ENCODE results near the gene PLOD3. TPM values are rescaled to one million over a fixed set of nuclear protein-coding genes. Genes with fewer than 3 reads are reported as not detected.

Gene PLOD3
- polyA plus RNA-seq, 10 donors, result 37.4 to 72.9 (median 46.4) TPM

DNA sequence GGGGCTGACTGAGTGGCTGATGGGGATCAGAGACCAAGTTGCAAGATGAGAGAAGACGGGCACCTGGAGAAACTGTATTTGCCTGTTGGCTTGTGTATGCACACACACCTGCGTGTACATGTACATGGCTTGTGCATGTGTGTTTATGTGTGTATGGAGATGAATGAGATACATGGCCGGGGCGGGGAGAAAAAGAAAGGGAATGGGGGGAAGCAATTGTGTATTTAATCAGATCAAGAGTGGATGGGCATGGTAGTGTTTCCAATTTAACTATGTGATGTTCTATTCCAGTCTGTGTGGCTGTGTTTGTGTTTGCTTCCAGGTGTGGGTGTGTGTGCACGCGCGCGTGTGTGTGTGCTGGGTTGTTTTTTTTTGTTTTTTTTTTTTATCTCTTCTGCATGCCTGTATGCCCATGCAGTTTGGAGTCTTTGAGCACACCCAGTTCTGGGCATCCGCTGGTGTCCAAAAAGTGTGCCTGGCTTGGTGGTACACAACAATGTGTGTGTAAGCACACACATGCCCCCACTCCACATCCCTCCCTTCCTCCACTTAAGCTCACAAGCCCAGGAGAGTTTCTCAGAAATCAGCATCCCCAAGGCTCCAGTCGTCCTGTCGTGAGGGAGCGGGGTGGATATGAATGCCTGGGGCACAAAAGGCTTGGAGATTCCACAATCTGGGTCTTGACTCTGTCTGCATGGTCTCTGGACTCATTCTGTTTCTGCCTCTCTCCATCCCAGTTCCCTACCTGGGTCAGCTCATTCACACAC, 49.6 kb downstream of the PLOD3 start:
- no peak for DNase-seq

DNA sequence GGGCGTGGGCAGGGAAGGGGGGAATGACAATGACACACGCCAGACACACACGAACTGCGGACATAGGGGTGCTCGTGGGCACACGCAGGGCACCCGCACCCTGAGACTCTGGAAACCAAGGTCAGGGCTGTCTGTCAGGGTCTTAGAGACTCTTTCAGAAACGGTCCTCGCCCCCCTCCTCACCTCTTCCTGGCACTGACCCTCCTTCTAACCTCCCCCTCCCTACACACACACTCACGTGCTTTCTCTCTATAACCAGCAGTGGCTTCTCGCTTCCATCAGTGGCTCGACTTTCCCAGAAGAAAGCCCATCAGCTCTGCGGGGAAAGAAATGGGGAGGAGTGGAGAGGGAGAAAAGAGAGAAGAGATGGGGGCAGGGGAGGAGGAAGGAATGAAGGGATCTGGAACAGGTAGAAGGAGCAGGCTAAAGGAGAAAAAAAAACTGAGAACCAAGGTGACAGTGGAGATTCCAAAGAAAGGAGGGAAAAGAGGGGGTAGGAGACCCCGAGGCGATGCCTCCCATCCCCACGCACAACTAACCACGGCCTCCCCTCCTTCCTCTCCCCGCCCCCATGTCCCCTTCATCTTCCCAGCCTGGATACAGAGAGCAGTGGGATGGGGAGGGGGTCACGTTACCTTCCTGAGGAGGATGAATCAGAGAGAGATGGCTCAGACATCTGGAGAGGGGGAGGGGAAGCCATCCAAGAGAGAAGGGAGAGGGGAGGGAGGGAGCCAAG, 50.3 kb downstream of the PLOD3 start:
- no peak for DNase-seq

DNA sequence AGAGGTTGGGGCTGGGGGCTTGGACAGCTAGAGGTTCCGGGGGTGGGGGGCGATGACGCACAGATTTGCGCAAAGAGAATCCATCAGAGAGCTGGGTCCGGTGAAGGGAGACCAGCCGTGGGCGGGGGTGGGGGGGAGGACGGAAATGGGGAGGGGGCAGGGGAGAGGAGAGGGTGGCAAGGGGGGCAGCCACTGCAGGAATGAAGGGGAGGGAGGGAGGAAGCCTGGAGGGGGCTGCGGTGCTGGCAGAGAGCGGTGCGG, 50.8 kb downstream of the PLOD3 start:
- no peak for DNase-seq

DNA sequence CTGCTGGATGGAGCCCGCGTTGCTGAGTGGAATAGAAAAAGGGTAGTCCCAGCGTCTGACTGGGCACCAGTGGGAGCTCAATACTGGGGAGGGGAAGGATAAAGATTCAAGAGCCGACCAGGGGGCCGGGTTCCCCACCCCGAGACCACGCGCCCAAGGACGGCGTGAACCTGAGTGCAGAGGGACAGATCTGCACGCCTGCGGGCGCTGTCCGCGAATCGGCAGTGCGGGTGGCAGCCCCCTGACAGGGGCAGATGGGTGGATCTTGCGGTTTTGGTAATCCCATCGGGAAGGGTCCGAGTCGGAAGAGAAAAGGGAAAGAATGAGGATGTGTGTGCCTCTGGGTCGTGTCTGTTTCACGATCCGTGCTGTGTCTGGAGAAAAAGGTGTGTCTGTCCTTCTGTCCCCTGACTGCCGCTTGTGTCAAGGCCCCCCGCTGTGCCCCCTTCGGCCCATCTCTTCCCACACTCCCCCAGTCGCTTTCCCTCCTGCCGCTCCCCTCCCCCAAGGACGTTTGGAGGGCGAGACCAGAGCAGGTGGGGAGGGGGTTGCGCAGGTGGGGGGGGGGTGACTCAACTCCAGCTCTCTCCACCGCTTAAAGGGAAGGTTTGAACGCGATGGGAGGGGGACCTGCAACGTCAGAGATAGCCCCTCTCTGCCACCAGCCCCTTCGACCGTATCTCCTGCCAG, 51.3 kb downstream of the PLOD3 start:
- DNase-seq, result no peak

DNA sequence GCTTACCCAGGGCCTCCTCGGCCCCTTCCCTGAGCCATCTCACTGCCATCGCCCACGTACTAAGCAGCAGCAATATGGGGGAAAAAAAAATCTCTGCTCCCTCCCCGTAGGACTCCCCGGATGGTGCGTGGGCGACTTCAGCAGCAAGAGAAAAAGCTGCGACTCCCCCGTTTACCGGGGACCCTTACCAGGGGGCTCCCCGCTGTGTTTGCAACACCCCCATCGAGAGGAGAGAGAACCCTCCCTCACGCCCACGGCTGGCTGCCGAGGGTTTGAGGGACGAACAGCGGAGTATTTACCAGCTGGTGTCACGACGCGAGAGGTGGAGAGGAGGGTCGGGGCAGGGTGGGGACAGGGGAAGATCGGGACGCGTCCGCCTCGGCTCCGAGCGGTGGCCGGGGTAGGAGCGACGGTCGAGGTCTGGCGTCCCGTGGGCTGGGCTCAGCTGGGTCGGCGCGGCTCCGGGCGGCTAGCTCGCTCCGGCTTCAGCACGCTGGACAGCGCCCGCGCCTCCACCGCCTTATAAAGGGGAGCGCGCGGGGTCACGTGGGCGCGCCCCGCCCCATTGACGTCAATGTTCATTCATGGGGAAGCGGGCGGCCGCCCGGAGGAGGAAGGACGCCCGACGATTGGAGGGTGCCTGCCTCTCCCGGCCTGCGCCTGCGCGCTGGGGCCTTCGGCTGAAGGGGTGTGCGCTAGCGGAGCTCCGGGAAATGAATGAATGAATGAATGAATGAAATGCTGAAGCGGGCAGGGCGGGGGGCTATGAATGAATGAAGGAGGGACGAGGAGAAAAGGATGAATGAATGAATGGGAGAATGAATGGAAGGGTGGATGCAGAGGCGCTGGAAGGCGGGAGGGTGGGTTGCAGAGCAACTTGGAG, 52.1 kb downstream of the PLOD3 start, which contains the start of gene VGF:
Gene VGF, minus strand, starts transcription at position 495 of the 883 bp plus-strand sequence. CDS start 726 bp downstream, outside the sequence.
- peak; percentile 92 to 95 (median 92) for DNase-seq

DNA sequence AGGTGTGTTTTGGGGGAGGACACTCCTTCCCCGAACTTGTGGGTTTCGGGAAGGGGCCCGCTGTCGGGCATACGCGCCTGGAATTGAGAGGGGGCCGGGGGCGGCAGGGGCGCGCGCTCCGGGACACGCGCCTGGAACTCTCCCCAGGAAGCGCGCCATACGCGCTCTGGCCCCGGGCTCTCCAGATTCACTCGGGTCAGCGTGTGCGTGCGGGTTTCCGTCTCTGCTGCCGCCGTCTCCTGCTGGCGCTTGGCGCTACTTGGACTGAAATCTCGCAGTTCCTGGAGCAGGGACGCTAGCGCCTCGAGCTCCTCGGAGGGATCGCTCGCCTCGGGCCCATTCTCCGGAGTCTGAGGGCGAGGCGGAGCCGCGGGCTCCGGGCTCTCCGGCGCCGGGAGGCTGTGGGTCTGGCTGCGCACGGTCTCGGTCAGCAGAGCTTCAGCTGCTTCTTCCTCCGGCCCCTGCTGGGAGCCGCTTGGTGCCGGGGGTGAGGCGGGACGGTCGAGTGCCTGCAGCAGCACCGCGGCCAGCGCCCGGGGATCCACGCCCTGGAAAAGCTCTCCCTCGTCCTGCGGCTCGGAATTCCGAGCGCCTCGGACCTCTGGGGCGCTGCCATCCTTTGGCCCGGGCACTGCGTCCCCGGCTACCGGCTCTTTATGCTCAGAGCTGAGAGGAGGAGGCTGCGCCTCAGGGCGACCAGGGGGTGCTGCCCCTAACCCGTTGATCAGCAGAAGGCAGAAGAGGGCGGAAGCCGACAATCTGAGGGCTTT, 53.1 kb downstream of the PLOD3 start:
- peak in 1 of 3 donors; percentile 71 for DNase-seq

DNA sequence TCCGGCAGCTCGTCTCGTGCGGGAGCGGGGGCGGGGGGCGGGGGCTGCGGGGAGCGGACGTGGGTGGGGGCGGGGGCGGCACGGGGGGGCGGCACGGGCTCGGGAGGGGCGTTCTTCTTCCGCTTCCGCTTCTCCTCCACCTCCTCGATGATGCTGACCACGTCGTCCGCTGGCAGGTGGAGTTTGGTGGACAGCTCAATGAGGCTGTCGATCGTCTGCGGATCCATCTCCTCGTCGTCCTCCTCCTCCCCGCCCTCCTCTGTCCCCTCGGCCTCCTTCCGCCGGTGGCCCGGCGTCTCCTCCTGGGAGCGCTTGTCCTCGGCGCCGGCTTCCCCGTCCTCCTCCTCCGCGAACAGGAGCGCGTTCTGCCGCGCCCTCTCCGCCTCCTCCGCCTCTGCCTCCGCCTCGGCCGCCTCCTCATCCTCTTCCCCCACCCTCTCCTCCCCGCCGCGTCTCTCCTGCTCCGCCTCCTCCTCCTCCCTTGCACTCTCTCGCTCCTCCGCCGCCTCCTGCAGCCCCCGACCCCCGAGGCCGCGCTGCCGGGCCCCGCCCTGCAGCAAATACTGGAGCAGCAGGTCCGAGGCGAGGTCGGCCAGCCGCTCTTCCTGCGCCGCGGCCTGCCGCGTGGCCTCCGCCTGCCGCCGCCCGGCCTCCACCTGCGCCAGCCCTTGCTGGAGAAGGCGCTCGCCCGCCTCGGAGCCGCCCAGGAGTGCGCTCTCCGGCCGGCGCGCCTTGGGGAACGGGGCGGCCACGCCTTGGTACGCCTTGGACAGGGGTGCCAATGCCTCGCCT, 53.9 kb downstream of the PLOD3 start:
- DNase-seq, result no peak

DNA sequence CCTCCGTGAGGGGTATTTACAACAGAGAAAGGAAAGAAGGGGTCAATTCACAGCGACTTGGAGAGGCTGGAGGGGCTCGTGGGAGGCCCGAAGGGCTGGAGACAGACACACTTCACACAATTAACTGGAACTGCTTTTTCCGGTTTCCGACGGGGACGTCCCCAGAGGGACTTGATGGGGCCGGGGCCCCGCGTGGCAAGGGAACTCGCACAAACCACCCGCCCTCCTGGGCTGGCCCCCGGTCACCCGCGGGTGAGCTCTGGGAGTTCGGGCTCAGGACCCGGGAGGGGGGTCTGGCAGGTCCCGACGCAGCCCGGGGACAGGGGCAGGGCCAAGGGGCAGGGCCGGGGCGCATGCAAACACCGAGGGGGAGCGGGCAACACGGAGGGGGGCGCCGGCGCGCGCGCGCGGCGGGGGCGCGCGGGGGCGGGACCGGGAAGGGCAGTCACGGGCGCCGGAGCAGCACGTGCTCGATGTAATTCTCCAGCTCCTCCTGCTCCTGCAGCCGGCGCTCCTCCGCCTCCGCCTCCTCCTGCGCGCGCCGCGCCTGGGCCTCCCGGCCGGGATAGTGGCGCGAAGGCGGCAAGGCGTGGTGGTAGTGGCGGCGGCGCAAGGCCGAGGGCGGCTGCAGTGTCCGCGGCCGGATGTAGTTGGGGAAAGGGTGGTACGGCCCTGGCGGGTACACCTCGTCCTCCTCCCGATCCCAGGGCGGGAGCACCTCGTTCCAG, 54.7 kb downstream of the PLOD3 start:
- peak in 1 of 3 donors; percentile 63 for DNase-seq

- DNase-seq, result no peak
Measured at GRCh38 chr7:101161692-101162471, 55.5 kb downstream of the PLOD3 start.

DNA sequence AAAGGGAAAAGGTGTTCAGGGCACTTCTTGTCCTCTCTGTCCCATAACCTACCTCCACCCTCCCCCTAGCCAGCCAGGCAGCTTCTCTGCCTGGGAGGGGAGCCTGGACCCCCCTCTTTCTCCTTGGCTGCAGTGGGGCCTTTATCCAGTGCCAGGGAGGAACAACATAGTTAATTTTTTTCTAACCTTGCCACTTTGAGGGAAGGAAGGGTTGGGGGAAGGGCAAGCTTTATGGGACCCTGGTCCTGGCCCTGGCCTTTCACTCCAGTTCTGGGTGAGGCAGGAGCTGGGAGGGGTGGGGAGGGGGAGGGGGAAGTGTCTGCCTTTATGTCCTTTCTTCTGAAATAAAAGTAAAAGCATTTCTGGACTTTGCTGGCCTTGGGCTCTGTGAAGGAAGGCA, 56.5 kb downstream of the PLOD3 start:
- no peak for DNase-seq

GRCh38 chr7:101159696-101160674, 57.4 kb downstream of the PLOD3 start:
- DNase-seq, result no peak

GRCh38 chr7:101156866-101157589, 60.4 kb downstream of the PLOD3 start:
- no peak for DNase-seq

DNA sequence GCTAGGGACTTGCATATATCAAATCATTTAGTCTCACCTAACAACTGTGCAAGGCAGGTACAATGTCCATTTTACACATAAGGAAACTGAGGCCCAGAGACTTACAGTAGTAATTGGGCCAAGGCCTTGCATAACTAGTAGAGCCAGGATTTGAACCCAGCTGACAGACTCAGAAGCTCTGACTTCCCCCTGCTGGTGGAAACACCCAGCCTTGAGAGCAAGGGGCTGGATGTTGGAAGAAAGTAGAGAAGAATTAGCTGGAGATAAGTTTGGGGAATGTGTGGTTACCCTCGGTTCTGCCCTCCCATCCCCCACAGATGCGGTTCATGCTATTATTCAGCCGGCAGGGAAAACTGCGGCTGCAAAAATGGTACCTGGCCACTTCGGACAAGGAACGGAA, 61.1 kb downstream of the PLOD3 start:
- no peak for DNase-seq

Data from muscle of back (tissue), 11 donors.